Activated T-cell treated with anti-CD3 and anti-CD28 coated beads for 24 hours (primary cell): ENCODE results near the gene HSF2BP.
A peak's percentile ranks its signal among the peaks of the same experiment; 100 is the strongest.
"Not testable (repeated sequence)": the region's sequence is repeated elsewhere in the genome, so short reads cannot be mapped to it uniquely, and the experiment has no call there.

Experiments
- DNase-seq: peaks from one replicate; pipeline ENCODE4 v3.0.0-alpha.2; 2020; ENCODE audit warnings: low read depth

Gene HSF2BP

DNA sequence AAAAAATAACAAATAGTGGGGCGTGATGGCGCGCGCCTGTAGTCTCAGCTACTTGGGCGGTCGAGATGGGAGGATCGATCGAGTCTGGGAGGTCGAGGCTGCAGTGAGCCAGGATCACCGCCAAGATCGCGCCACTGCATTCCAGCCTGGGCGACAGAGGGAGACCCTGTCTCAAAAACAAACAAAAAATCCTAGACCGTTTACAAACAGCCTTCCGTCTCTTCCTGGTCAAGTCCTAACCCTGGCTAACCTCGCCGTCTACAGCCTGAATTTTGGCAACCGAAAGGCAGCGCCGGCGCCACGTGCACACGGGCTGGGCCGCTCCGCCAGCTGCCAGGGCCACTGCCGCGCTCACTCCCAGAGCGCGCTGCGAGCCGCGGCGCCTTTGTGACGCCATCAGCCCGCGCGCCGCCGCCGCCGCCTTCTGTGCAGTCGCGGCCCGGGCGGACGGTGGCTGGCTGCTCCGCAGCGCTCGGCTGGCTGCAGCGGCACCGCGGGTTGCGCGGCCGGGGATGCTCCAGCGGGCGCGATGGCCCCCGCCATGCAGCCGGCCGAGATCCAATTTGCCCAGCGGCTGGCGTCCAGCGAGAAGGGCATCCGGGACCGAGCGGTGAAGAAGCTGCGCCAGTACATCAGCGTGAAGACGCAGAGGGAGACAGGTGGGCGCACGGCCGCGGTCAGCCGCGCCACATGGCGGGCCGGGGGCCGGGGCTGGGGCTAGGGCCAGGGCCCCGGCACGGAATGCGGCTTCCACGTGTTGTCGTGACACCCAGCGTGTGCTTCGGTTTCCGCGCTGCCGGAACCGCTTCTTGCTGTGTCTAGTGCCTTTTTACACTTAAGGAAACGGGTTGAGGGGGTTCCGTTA is at the start of gene HSF2BP, which contains the start of gene RRP1B:
HSF2BP (minus strand) TSS at position 353 of the 865 bp plus-strand sequence. CDS start 1,392 bp downstream, outside the sequence.
RRP1B (plus strand) TSS at position 425 of the 865 bp plus-strand sequence; CDS start at position 530, 105 bp downstream.
- peak; percentile 74 for DNase-seq

- DNase-seq = no peak
These were observed 49.6 kb upstream of the HSF2BP start for GRCh38 chr21:43708745-43709381.

DNA sequence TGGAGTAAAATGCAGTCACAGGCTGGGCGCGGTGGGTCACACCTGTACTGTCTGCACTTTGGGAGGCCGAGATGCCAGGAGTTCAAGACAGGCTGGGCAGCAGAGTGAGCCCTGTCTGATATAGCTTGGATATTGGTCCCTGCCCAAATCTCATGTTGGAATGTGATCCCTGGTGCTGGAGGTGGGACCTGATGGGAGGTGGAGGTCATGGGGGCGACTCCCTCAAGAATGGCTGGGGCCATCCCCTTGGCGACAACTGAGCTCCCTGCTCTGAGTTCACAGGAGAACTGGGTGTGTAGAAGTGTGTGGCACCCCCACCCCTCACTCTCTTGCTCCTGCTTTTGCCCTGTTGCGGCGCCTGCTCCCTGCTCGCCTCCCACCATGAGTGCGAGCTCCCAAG is 48.2 kb upstream of the HSF2BP start:
- no peak for DNase-seq

DNA sequence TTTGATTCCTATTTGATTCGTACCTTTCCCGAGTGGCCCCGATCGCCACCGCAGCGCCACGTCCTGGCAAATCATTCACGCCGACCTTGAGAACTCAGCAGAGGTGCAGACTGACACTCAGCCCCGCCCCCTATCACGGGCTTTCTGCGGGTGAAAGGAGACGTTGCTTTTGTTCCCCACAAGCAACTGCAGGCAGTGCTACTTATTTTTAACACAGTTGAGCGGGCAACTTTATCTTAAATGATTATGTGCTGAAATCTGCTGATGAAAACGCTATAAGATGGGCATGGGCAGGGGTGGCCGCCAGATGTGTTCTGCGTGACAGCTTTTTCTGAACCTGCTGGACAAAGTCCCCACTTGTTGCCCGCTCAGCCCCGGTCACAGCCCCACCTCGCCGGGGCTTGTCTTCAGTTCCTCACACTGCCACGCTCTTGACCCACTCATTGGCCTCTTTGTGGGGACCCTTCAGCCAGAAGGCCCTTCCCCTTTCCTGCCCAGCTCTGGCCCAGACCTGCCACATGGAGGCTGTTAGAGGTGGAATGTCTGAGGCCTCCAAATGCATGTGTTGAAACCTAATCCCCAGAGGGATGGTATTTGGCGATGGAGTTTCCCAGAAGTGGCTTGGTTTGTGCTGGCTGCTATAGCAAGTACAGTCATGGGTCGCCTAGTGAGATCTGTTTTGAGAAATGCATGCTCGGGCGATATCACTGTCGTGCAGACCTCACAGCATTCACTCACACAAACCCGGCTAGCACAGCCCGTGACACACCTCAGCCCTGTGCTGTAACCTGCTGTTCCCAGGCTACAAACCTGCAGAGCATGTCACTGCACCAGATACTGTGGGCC is 44.0 kb upstream of the HSF2BP start:
- DNase-seq = no peak

GRCh38 chr21:43702785-43703034 is 43.4 kb upstream of the HSF2BP start:
- no peak for DNase-seq

- no peak for DNase-seq
These were observed 42.9 kb upstream of the HSF2BP start for GRCh38 chr21:43701936-43702784.

DNA sequence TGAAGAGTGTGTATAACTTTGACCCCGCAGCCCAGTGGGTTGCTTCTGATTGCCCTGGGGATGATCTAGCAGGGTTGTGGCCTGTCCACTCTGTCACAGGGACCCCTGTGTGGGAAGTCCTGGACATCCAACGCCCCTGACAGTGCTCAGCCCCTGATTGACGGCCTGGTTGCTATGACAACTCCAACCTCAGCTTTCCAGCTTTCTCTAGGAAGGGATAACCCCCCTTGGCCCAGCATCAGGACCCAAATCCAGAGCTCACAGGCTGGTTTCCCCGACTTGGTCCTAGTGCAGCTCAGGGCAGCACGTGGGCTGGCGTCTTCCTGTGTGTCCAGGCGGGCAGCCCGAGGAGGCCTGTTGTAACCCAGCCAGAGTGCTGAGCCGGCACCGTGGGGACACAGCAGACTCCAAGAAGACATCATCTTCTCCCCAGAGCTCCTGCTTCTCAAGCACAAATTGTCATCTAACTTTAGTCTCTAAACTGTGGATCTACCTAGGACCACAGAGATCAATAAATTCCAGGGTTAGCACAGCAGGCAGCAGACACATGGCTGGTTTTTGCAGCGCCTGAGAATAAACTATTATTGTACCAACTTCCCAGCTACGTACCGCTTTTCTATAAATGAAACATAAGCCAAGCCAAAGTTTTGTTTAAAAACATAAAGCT is 40.8 kb upstream of the HSF2BP start:
- DNase-seq = no peak

- DNase-seq = not testable (repeated sequence)
These were observed 40.1 kb upstream of the HSF2BP start for GRCh38 chr21:43699492-43699777.

DNA sequence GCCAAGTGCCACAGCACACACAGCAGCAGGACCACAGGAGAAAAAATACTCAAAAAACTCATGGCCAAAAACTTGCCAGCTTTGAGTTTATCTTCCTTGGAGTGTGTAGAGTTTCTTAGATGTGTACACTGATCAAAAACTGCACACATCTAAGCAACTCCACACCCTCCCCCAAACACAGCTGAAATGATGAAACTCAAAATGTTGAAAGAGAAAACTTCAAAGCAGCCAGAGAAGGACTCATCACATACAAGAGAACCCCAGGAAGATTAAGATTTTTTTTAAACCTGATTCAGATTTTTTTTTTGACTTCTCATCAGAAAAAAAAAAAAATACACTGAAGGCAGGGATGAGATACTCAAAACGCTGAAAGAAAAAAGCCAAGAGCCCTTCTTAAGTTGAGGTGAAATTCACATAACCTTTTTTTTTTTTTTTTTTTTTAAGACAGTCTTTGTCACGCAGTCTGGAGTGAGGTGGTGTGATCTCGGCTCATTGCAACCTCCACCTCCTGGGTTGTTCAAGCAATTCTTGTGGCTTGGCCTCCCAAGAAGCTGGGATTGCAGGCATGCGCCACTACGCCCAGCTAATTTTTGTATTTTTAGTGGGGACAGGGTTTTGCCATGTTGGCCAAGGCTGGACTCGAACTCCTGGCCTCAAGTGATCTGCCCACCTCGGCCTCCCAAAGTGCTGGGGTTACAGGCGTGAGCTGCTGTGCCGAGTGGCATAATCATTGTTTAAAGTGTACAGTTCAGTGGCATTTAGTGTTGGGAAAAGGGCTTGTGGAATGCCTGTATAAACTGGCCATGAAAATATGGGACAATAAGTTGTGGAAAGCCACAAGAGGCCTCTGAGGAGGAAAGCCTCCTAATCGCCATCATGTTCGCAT is 38.7 kb upstream of the HSF2BP start:
- DNase-seq = no peak

- no peak for DNase-seq
These were observed 36.9 kb upstream of the HSF2BP start for GRCh38 chr21:43696214-43696613.

DNA sequence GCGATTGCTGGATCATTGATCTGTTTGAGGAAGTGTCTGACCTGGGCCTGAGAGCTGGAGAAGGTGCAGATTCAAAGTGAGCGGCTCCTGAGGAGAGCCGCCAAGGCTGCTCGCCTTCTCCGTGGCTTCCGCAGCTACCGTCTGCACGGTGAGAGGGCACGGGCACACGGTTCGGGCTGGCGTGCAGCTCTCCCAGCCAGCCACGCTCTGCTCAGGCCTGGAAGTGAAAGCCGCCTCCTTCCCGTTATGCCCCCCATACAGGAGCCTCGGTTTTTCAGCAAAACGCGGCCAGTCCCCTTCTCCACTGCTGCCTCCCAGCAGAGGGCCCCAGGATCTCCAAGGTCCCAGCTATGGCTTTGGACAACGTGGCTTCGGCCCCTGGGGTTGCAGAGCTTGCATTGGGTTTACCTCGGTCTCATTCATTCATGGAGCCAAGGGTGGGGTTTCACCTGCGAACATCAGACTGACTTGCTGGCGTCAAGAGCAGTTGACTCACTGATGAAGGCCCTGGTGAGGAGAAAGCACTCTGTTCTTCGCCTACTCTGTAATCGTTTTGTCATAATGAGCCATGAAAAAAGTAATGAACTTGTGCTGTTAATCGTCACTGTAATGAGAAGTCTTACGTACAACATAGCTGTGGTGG is 35.3 kb upstream of the HSF2BP start:
- no peak for DNase-seq

DNA sequence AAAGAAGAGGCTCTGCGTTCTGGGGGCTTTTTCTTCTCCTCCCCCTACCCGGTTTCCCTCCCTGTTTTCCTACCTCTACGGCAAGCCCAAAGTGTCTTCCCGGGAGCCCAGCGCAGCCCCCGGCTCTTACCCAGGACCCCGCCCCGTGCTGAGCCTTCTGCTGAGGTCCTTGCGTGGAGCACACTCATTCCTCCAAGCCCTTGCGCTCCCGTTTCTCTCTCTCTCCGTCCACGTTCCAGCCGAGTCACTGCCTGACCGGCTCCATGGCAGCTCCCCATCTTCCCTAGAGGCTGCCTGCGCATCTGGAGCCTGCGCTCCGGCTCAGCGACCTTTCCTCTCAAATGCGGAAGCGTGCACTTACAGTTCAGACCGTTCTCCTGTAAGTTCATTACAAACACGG is 34.7 kb upstream of the HSF2BP start:
- no peak for DNase-seq

- no peak for DNase-seq
These were observed 33.7 kb upstream of the HSF2BP start for GRCh38 chr21:43692949-43693348.

DNA sequence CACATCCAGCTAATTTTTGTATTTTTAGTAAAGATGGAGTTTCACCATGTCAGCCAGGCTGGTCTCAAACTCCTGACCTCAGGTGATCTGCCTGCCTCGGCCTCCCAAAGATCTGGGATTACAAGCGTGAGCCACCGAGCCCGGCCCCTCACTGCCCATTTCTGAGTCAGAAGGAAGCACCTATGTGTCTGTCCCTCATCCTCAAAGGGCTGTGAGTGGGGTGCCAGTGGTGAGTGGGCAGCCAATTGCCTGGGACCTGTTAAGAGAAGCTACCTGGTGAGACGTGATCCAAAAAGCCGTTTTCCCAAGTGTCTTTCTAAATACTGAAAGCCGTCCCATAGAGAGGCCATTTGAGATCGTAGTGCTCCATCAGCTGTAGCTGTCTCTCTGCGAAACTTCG is 32.5 kb upstream of the HSF2BP start:
- no peak for DNase-seq

GRCh38 chr21:43691086-43691795 is 32.0 kb upstream of the HSF2BP start:
- DNase-seq = no peak

GRCh38 chr21:43690346-43690745 is 31.1 kb upstream of the HSF2BP start:
- no peak for DNase-seq

- DNase-seq = no peak
These were observed 30.5 kb upstream of the HSF2BP start for GRCh38 chr21:43689556-43690337.

DNA sequence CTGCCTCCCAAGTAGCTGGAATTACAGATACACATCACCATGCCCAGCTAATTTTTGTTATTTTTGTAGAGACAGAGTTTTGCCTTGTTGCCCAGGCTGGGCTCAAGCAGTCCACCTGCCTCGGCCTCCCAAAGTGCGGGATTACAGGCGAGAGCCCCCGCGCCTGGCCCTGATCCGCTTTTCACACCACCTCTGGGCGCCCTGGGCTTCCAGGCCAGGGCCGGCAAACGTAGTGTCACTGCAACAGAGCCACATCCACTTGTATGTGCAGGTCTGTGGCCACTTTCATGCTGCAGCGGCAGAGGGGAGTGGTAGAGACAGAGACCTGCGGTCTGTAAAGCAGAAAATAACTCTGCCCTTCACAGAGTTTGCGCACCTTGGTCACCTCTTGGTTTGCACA is 29.6 kb upstream of the HSF2BP start:
- DNase-seq = no peak
